ENCODE results near the gene DMD. TPM values are rescaled to one million over a fixed set of nuclear protein-coding genes. Genes with fewer than 3 reads are reported as not detected.

DMD gene
- total RNA-seq, 2 experiments from 2014 or later, result 0.20 to 0.47 TPM

DNA sequence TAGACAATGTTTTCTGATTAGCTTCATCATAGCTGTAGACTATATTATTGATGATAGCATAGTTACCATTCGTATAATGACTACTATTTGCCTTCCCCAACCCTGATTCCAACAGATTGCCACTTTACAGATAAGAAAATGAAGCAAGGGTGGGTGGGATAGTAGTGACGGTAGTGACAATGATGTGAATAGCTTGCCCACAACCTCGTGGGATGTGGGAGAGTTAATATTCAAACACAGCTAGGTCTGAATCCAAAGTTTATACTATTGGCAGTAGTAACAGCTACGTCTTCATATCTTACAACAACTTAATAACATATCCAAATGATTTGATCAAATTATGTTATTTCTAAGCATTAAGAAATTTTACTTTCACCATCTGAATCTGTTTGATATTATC lies 1372.7 kb downstream of the DMD start:
- Histone ChIP-seq H3K4me1 (ENCODE audit: insufficient read depth, low read length) (no peaks in the 10 kb centered on the region), H3K4me3 (ENCODE audit: low read length) (no peak overlapping the region), H3K36me3 (ENCODE audit: insufficient read depth, low read length) (no peaks in the 10 kb centered on the region), H3K9me3 (ENCODE audit: control insufficient read depth in 1 of 2, insufficient read depth in 1 of 2, low read length in 2 of 2) (no peaks in the 10 kb centered on the region), H3K27ac (ENCODE audit: low read depth in 1 of 2, low read length in 2 of 2) (no peak overlapping the region), H3K27me3 (ENCODE audit: control insufficient read depth in 1 of 2, insufficient read depth in 2 of 2, low read length in 2 of 2) (no peaks in the 10 kb centered on the region)
- Mint-ChIP-seq H3K4me1 (ENCODE audit: low read depth) (no peaks in the 10 kb centered on the region), H3K27me3 (no peaks in the 10 kb centered on the region), H3K36me3 (ENCODE audit: low read depth) (no peaks in the 10 kb centered on the region), H3K4me3 (no peak overlapping the region), H3K27ac (no peak overlapping the region), H3K9me3 (peaks cover 2% of the 10 kb centered on the region)
- DNase-seq, result no peak
- ChIA-PET POLR2A (no interaction called here), CTCF (no interaction called here)
- TF ChIP-seq, protein P1, sequence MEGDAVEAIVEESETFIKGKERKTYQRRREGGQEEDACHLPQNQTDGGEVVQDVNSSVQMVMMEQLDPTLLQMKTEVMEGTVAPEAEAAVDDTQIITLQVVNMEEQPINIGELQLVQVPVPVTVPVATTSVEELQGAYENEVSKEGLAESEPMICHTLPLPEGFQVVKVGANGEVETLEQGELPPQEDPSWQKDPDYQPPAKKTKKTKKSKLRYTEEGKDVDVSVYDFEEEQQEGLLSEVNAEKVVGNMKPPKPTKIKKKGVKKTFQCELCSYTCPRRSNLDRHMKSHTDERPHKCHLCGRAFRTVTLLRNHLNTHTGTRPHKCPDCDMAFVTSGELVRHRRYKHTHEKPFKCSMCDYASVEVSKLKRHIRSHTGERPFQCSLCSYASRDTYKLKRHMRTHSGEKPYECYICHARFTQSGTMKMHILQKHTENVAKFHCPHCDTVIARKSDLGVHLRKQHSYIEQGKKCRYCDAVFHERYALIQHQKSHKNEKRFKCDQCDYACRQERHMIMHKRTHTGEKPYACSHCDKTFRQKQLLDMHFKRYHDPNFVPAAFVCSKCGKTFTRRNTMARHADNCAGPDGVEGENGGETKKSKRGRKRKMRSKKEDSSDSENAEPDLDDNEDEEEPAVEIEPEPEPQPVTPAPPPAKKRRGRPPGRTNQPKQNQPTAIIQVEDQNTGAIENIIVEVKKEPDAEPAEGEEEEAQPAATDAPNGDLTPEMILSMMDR (IDR thresholded peaks at IDR 0.05), result no peak
- ATAC-seq (ENCODE audit: poor library complexity), result no peak
- intact Hi-C loops (cut with DNase I, micrococcal nuclease), result no loop called here

DNA sequence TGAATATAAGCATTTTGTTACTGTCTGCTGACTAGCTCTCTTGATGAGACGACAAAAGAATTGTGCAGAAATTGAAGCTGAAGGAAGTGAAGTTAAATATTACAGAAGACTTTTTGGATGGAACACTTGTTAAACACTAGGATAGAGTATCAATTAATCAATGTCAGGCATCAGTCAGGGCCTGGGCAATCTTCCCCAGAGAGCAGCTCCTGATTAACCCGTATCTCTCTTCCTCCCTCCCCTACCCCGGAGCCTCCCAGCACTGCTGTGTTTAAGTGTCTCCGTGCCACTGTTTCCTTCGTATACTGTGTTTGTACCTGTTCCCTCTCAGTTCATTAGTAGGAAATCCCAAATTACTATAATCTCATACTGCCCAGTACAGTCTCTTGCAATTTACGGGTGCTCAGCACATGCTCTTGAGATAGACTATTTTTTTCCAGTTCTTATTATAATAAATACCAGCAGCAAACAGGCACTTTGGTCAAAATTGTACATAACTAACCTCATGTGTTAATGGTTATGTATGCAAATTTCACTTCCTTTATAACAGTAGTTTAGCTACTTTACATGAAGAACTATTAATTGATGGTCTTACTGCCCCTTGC lies 1373.8 kb downstream of the DMD start:
- H3K9me3 ChIP-seq (ENCODE audit: control insufficient read depth in 1 of 2, insufficient read depth in 1 of 2, low read length in 2 of 2), result no peaks in the 10 kb centered on the region
- ATAC-seq (ENCODE audit: poor library complexity) (no peak), DNase-seq (no peak)
- H3K4me3 ChIP-seq (ENCODE audit: low read length), result no peak overlapping the region
- no peaks in the 10 kb centered on the region for H3K9me3 Mint-ChIP-seq
- no peaks in the 10 kb centered on the region for H3K27me3 Mint-ChIP-seq
- H3K4me1 ChIP-seq (ENCODE audit: insufficient read depth, low read length), result no peaks in the 10 kb centered on the region
- TF ChIP-seq, protein P1 (IDR thresholded peaks at IDR 0.05), result no peak
- no peak overlapping the region for H3K27ac ChIP-seq (ENCODE audit: low read depth in 1 of 2, low read length in 2 of 2)
- no peaks in the 10 kb centered on the region for H3K4me1 Mint-ChIP-seq (ENCODE audit: low read depth)
- intact Hi-C loops (cut with DNase I, micrococcal nuclease), result no loop called here
- H3K27ac Mint-ChIP-seq, result no peak overlapping the region
- CTCF ChIA-PET, result no interaction called here
- no peak overlapping the region for H3K4me3 Mint-ChIP-seq
- H3K36me3 Mint-ChIP-seq (ENCODE audit: low read depth), result no peaks in the 10 kb centered on the region
- POLR2A ChIA-PET, result no interaction called here
- H3K27me3 ChIP-seq (ENCODE audit: control insufficient read depth in 1 of 2, insufficient read depth in 2 of 2, low read length in 2 of 2), result no peaks in the 10 kb centered on the region
- no peaks in the 10 kb centered on the region for H3K36me3 ChIP-seq (ENCODE audit: insufficient read depth, low read length)

DNA sequence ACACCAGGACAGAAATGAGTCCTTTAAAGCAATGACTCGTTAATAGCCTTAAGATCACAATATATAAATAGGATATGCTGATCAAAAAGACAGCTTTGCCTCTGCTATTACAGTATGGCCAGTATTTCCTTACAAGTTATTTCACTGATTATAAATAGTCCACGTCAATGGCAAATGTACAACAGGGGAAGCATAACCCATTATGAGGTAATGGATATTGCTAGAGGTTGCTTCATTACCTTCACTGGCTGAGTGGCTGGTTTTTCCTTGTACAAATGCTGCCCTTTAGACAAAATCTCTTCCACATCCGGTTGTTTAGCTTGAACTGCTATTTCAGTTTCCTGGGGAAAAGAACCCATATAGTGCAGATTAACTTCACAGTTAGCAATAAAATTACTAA lies 1374.9 kb downstream of the DMD start:
- H3K4me3 Mint-ChIP-seq, result no peak overlapping the region
- no peak overlapping the region for H3K27ac ChIP-seq (ENCODE audit: low read depth in 1 of 2, low read length in 2 of 2)
- H3K4me1 ChIP-seq (ENCODE audit: insufficient read depth, low read length), result no peaks in the 10 kb centered on the region
- no peaks in the 10 kb centered on the region for H3K36me3 ChIP-seq (ENCODE audit: insufficient read depth, low read length)
- no peaks in the 10 kb centered on the region for H3K27me3 ChIP-seq (ENCODE audit: control insufficient read depth in 1 of 2, insufficient read depth in 2 of 2, low read length in 2 of 2)
- no peak overlapping the region for H3K27ac Mint-ChIP-seq
- intact Hi-C loops (cut with DNase I, micrococcal nuclease), result no loop called here
- no peaks in the 10 kb centered on the region for H3K36me3 Mint-ChIP-seq (ENCODE audit: low read depth)
- H3K9me3 ChIP-seq (ENCODE audit: control insufficient read depth in 1 of 2, insufficient read depth in 1 of 2, low read length in 2 of 2), result no peaks in the 10 kb centered on the region
- H3K4me3 ChIP-seq (ENCODE audit: low read length), result no peak overlapping the region
- TF ChIP-seq, protein P1 (IDR thresholded peaks at IDR 0.05), result no peak
- H3K4me1 Mint-ChIP-seq (ENCODE audit: low read depth), result no peaks in the 10 kb centered on the region
- ATAC-seq (ENCODE audit: poor library complexity) (no peak), DNase-seq (no peak)
- no peaks in the 10 kb centered on the region for H3K9me3 Mint-ChIP-seq
- POLR2A ChIA-PET, result no interaction called here
- H3K27me3 Mint-ChIP-seq, result no peaks in the 10 kb centered on the region
- CTCF ChIA-PET, result no interaction called here

Measured in CD4-positive, alpha-beta T cell (primary cell).